GM12875 (cell line): ENCODE results near the gene AKT3.

ENCODE experiments used
- H3K4me3 ChIP-seq: one replicate; pipeline ENCODE4 v1.5.1; 2011; ENCODE audit warnings: low read depth, low read length, control low read depth
- TF ChIP-seq, protein P1 (sequence below): IDR thresholded peaks from 2 replicates; pipeline ENCODE4 v1.5.1; 2011; ENCODE audit warnings: low read depth, mild to moderate bottlenecking, control low read depth, inconsistent platforms, low read length, moderate library complexity, borderline replicate concordance; ENCODE audit not compliant: insufficient read depth

Gene AKT3

GRCh38 chr1:243712242-243712641, 137.8 kb downstream of the AKT3 start:
- TF ChIP-seq, protein P1, sequence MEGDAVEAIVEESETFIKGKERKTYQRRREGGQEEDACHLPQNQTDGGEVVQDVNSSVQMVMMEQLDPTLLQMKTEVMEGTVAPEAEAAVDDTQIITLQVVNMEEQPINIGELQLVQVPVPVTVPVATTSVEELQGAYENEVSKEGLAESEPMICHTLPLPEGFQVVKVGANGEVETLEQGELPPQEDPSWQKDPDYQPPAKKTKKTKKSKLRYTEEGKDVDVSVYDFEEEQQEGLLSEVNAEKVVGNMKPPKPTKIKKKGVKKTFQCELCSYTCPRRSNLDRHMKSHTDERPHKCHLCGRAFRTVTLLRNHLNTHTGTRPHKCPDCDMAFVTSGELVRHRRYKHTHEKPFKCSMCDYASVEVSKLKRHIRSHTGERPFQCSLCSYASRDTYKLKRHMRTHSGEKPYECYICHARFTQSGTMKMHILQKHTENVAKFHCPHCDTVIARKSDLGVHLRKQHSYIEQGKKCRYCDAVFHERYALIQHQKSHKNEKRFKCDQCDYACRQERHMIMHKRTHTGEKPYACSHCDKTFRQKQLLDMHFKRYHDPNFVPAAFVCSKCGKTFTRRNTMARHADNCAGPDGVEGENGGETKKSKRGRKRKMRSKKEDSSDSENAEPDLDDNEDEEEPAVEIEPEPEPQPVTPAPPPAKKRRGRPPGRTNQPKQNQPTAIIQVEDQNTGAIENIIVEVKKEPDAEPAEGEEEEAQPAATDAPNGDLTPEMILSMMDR, result no peak
- no peak overlapping the region for H3K4me3 ChIP-seq

GRCh38 chr1:243710467-243710866, 139.6 kb downstream of the AKT3 start:
- TF ChIP-seq, protein P1, result no peak
- no peak overlapping the region for H3K4me3 ChIP-seq

DNA sequence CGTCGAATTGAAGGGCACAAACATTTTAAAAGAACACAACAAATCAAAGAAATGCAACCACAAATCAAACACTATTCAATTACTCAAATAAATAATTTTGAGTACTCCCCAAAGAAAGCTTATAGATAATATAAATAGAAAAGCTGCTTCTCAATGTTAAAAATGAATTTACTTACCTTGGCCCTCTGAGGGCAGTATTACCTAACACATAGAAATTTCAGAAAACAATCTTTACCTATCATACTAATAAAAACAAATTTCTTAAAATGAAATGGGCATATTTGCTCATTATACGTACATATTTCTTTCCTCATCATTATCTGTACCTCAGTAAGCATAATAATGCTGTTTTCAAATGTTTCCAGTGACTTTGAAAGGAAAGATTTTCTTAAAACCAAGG, 141.8 kb downstream of the AKT3 start:
- TF ChIP-seq, protein P1, result no peak
- H3K4me3 ChIP-seq, result no peak overlapping the region

GRCh38 chr1:243706563-243706962, 143.5 kb downstream of the AKT3 start:
- TF ChIP-seq, protein P1, result no peak
- H3K4me3 ChIP-seq, result no peak overlapping the region

DNA sequence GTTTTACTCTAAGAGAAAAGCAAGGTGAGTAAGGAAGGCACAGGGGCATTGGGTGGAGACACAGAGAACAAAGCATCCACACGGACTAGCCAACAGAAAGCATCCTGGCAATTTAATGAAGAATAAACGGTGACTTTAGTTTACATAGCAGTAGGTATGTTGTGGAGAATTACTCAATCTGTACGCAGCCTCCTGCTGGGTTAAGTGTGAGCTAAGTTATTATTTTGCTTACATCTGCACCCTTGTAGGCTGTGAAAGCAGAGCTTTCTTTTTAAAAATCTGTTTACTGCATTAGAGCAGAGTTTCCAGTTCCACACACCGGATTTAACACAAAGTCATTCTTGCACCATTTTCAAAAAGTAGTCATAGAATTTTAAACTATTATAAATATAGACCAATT, 144.5 kb downstream of the AKT3 start:
- no peak overlapping the region for H3K4me3 ChIP-seq
- TF ChIP-seq, protein P1, result no peak

GRCh38 chr1:243701872-243702271, 148.2 kb downstream of the AKT3 start:
- H3K4me3 ChIP-seq, result no peak overlapping the region
- TF ChIP-seq, protein P1, result no peak

GRCh38 chr1:243693800-243694199, 156.2 kb downstream of the AKT3 start:
- TF ChIP-seq, protein P1, result no peak

More at GRCh38 chr1:243693800-243694199, 156.2 kb downstream of the AKT3 start:
- no peak overlapping the region for H3K4me3 ChIP-seq
